OCI-LY3 (cell line): ENCODE data around the gene LIMS4.
"Not testable (repeated sequence)": the region's sequence is repeated elsewhere in the genome, so short reads cannot be mapped to it uniquely, and the experiment has no call there.

ENCODE experiments used
- EZH2phosphoT487 ChIP-seq: fragments of 200-600 bp; shearing (Covaris generic); IDR thresholded peaks from 2 replicates; pipeline ENCODE4 v1.6.1; 2018; ENCODE audit warnings: antibody characterized with exemption, mixed run types, low read depth
- TF ChIP-seq, protein P1 (sequence below): fragments of 200-600, 300-600 bp; sonication (generic); IDR thresholded peaks from 2 replicates; pipeline ENCODE4 v1.5.1; 2014; ENCODE audit warnings: antibody characterized with exemption, low read length, low read depth

DNA sequence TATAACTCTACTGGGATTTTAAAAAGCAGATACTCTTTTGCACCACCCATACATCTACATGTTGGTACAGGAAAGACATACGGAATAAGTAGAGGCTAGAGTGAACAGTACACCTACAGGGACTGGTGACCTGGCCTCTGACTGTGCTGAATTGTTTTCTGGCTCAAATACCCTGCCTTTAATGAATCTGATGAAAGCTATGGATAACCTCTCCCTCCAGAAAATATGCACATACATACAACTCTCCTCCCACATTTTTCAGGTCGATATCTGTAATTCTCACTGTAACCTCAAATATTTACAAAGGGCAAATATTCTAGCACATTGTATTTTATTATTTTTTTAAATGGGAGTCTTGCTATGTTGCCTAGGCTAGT, 15.4 kb downstream of the LIMS4 start:
- TF ChIP-seq, protein P1, sequence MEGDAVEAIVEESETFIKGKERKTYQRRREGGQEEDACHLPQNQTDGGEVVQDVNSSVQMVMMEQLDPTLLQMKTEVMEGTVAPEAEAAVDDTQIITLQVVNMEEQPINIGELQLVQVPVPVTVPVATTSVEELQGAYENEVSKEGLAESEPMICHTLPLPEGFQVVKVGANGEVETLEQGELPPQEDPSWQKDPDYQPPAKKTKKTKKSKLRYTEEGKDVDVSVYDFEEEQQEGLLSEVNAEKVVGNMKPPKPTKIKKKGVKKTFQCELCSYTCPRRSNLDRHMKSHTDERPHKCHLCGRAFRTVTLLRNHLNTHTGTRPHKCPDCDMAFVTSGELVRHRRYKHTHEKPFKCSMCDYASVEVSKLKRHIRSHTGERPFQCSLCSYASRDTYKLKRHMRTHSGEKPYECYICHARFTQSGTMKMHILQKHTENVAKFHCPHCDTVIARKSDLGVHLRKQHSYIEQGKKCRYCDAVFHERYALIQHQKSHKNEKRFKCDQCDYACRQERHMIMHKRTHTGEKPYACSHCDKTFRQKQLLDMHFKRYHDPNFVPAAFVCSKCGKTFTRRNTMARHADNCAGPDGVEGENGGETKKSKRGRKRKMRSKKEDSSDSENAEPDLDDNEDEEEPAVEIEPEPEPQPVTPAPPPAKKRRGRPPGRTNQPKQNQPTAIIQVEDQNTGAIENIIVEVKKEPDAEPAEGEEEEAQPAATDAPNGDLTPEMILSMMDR: not testable (repeated sequence)
- not testable (repeated sequence) for TF ChIP-seq EZH2phosphoT487
